ENCODE results near the gene CDC7. TPM values are rescaled to one million over a fixed set of nuclear protein-coding genes. Genes with fewer than 3 reads are reported as not detected.
A peak's percentile ranks its signal among the peaks of the same experiment; 100 is the strongest.

The CDC7 gene
- total and polyA plus RNA-seq, 3 experiments from 2014 or later, result 3.3 to 28.3 (median 24.5) TPM

DNA sequence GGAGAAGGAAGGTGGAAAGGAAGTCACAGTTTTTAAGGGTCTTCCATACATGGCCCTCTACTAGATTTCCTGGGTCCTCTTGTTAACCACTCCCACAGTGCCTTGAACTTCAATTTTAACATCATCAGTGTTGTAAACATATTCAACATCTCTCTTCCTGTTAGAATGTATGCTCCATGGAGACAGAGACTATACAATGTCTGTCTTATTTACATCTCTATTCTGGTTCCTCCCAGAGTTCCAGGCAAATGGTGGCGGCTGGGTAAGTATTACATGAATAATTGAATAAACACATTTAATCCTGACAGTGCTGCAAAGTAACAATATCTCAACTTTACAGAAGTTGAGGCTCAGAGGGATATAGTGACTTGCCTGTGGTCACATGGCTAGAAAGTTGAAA lies 40.3 kb downstream of the CDC7 start:
- H3K4me1 Mint-ChIP-seq, result peaks cover 57 to 78% (median 57%) of the 10 kb centered on the region in 3 donors
- peak overlapping the region in 5 of 8 donors; percentile 2 to 82 (median 74) for H3K27ac Mint-ChIP-seq
- no peaks in the 10 kb centered on the region for H3K27me3 Mint-ChIP-seq
- H3K4me3 Mint-ChIP-seq, result peak overlapping the region in 5 of 7 donors; percentile 5 to 56 (median 34)
- H3K4me3 ChIP-seq (ENCODE audit: low read length), result no peak overlapping the region
- H3K36me3 Mint-ChIP-seq, result peaks cover 0 to 27% (median 2%) of the 10 kb centered on the region in 3 donors
- ChIA-PET POLR2A (no interaction called here), CTCF (interaction anchor here (1.7 kb wide), 1 partner anchor 11 kb away, joined by 4 read pairs; no protein-coding TSS in a partner anchor)
- no peaks in the 10 kb centered on the region for H3K36me3 ChIP-seq (ENCODE audit: insufficient read depth, low read length)
- no peak overlapping the region for H3K27ac ChIP-seq (ENCODE audit: low read depth, low read length)
- H3K27me3 ChIP-seq (ENCODE audit: insufficient read depth, low read length, poor library complexity, severe bottlenecking), result no peaks in the 10 kb centered on the region
- peaks cover 20% of the 10 kb centered on the region for H3K4me1 ChIP-seq (ENCODE audit: insufficient read depth, low read length)
- peaks cover 0 to 28% (median 7%) of the 10 kb centered on the region in 5 donors for H3K9me3 Mint-ChIP-seq
- no peak for DNase-seq
- no peaks in the 10 kb centered on the region for H3K9me3 ChIP-seq (ENCODE audit: low read length)

DNA sequence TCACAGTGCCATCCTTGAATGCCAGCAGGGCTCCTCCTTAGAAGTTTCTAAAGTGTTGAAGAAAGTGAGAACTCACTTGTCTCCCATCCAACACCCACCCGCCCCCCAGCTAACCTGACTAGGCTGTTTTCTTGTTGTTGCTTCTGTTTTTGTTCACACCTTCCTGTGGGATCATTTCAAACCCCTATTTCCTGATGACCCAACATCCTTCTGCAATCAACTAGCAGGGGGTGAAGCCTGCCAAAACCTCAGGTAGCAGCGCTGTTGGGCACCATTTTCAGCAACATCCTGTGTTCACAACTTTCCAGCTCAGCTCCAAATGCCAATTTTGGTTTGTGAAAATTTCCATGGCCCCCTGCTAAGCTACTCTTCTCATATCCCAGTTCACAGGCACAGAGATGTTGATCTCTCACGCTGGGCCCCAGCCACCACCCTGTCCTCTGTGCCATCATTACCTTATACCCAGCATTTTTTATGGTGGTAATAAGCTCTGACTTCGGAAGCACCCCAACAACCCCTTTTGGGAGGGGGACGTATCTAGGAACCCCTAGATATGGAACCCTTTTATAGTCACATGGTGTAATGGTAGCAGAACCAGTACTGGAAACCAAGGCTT lies 41.4 kb downstream of the CDC7 start:
- Mint-ChIP-seq H3K27me3 (no peaks in the 10 kb centered on the region), H3K27ac (peak overlapping the region in 6 of 8 donors; percentile 43 to 85 (median 65)), H3K9me3 (peaks cover 0 to 28% (median 7%) of the 10 kb centered on the region in 5 donors), H3K4me3 (peak overlapping the region in 6 of 7 donors; percentile 12 to 71 (median 50)), H3K36me3 (peaks cover 0 to 27% (median 2%) of the 10 kb centered on the region in 3 donors), H3K4me1 (peaks cover 61 to 83% (median 62%) of the 10 kb centered on the region in 3 donors)
- Histone ChIP-seq H3K27me3 (ENCODE audit: insufficient read depth, low read length, poor library complexity, severe bottlenecking) (no peaks in the 10 kb centered on the region), H3K9me3 (ENCODE audit: low read length) (no peaks in the 10 kb centered on the region), H3K27ac (ENCODE audit: low read depth, low read length) (no peak overlapping the region), H3K4me1 (ENCODE audit: insufficient read depth, low read length) (peaks cover 24% of the 10 kb centered on the region), H3K36me3 (ENCODE audit: insufficient read depth, low read length) (no peaks in the 10 kb centered on the region), H3K4me3 (ENCODE audit: low read length) (no peak overlapping the region)
- ChIA-PET CTCF (interaction anchor here (0.6 to 1.7 kb wide), 2 partner anchors 12 to 30 kb away, joined by 3 to 4 read pairs; no protein-coding TSS in a partner anchor), POLR2A (interaction anchor here (0.5 to 0.7 kb wide), 3 partner anchors 12 to 24 kb away, joined by 3 read pairs; no protein-coding TSS in a partner anchor)
- no peak for DNase-seq

DNA sequence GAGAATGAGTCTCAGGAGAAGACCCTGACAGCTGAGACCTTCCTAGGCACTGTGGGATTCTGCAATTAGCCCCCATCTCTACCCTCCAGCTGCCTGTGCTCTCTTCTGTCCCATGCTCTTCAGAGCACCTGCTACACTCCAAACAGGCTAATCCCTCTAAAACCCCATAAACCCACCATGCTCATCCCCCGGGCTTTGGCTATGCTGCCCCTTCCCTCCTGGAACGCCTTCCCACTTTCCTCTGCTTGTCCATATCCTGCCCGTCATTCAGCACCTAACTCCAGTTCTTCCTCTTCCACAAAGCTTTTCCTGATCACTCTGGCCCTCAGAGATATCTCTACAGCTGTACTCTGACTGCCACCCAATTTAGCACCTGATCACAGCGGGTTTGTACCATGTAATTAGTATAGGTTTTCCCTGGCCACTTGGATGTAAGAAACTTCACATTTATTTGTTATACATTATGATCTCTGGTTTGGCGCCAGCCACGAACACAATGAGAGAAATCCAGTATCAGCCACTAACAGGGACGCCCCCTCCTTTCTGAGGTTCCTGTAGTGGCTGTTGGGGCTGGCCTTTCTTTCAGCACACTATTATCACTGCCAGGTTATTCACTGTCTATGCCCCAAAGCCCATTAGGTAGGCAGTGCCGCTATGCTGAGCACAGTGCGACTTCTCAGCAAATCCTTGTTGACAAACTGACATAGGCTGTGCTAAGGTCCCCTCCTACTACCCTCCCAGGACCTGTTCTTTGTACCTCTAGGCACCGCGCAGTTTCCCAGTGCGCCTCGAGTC lies 45.1 kb downstream of the CDC7 start:
- Mint-ChIP-seq H3K27me3 (no peaks in the 10 kb centered on the region), H3K4me3 (peak overlapping the region in 1 of 7 donors; percentile 54), H3K36me3 (peaks cover 0 to 32% (median 3%) of the 10 kb centered on the region in 3 donors), H3K27ac (peak overlapping the region in 6 of 8 donors; percentile 10 to 96 (median 68)), H3K9me3 (peaks cover 3 to 25% (median 11%) of the 10 kb centered on the region in 5 donors), H3K4me1 (peaks cover 75 to 91% (median 75%) of the 10 kb centered on the region in 3 donors)
- Histone ChIP-seq H3K4me1 (ENCODE audit: insufficient read depth, low read length) (peaks cover 55% of the 10 kb centered on the region), H3K9me3 (ENCODE audit: low read length) (no peaks in the 10 kb centered on the region), H3K36me3 (ENCODE audit: insufficient read depth, low read length) (no peaks in the 10 kb centered on the region), H3K27me3 (ENCODE audit: insufficient read depth, low read length, poor library complexity, severe bottlenecking) (no peaks in the 10 kb centered on the region), H3K4me3 (ENCODE audit: low read length) (no peak overlapping the region), H3K27ac (ENCODE audit: low read depth, low read length) (no peak overlapping the region)
- POLR2A ChIA-PET, result no interaction called here
- CTCF ChIA-PET, result interaction anchor here (1.0 kb wide), 1 partner anchor 32 kb away, joined by 3 read pairs; no protein-coding TSS in a partner anchor
- DNase-seq, result no peak

DNA sequence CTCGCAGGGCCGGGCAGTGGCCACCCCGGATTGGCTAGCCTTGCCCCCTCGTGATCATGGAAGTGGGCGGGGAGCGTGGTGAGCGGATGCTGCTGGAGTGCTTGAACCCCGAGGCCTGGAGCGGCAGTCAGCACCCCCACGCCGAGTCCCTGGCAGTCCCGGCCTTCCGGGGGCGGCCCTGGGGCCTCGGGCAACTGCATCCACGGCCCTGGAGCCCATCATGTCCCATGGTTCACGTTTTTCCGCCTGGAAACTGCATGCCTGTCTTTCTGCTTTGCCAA lies 45.6 kb downstream of the CDC7 start:
- H3K27me3 Mint-ChIP-seq, result no peaks in the 10 kb centered on the region
- no peak for DNase-seq
- no peaks in the 10 kb centered on the region for H3K9me3 ChIP-seq (ENCODE audit: low read length)
- H3K9me3 Mint-ChIP-seq, result peaks cover 7 to 22% (median 10%) of the 10 kb centered on the region in 5 donors
- no peak overlapping the region for H3K4me3 Mint-ChIP-seq
- H3K27ac ChIP-seq (ENCODE audit: low read depth, low read length), result no peak overlapping the region
- H3K27me3 ChIP-seq (ENCODE audit: insufficient read depth, low read length, poor library complexity, severe bottlenecking), result no peaks in the 10 kb centered on the region
- H3K27ac Mint-ChIP-seq, result no peak overlapping the region
- peaks cover 0 to 27% (median 3%) of the 10 kb centered on the region in 3 donors for H3K36me3 Mint-ChIP-seq
- no peak overlapping the region for H3K4me3 ChIP-seq (ENCODE audit: low read length)
- H3K4me1 Mint-ChIP-seq, result peaks cover 75 to 91% (median 75%) of the 10 kb centered on the region in 3 donors
- H3K36me3 ChIP-seq (ENCODE audit: insufficient read depth, low read length), result no peaks in the 10 kb centered on the region
- peaks cover 55% of the 10 kb centered on the region for H3K4me1 ChIP-seq (ENCODE audit: insufficient read depth, low read length)
- CTCF ChIA-PET, result no interaction called here
- POLR2A ChIA-PET, result no interaction called here

DNA sequence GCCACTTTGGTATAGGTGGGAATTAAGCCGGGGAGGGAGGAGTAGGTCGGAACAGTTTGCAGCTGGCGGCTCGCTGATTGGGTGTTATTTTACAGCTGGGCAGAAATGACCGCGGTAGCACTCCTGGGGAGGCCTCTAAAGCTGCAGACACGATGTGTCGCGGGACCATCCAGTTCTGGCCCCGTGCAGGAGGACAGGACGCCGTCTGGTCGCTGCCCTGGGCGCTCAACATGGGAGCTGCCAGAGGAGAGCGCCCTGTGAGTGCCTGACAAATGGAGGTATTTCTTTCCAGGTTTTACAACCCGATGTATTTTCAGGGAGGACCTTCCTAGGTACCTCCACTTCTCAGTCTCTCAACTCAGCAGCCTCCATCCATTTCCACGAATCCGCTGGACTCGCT lies 46.2 kb downstream of the CDC7 start:
- Histone ChIP-seq H3K27me3 (ENCODE audit: insufficient read depth, low read length, poor library complexity, severe bottlenecking) (no peaks in the 10 kb centered on the region), H3K36me3 (ENCODE audit: insufficient read depth, low read length) (no peaks in the 10 kb centered on the region), H3K4me1 (ENCODE audit: insufficient read depth, low read length) (peaks cover 55% of the 10 kb centered on the region), H3K9me3 (ENCODE audit: low read length) (no peaks in the 10 kb centered on the region), H3K27ac (ENCODE audit: low read depth, low read length) (no peak overlapping the region), H3K4me3 (ENCODE audit: low read length) (no peak overlapping the region)
- peaks cover 75 to 91% (median 75%) of the 10 kb centered on the region in 3 donors for H3K4me1 Mint-ChIP-seq
- no peak for DNase-seq
- H3K27ac Mint-ChIP-seq, result peak overlapping the region in 6 of 8 donors; percentile 84 to 99 (median 94)
- ChIA-PET CTCF (no interaction called here), POLR2A (no interaction called here)
- H3K9me3 Mint-ChIP-seq, result peaks cover 2 to 15% (median 8%) of the 10 kb centered on the region in 5 donors
- peaks cover 0 to 20% (median 3%) of the 10 kb centered on the region in 3 donors for H3K36me3 Mint-ChIP-seq
- peak overlapping the region in 2 of 7 donors; percentile 73 to 87 for H3K4me3 Mint-ChIP-seq
- H3K27me3 Mint-ChIP-seq, result no peaks in the 10 kb centered on the region

DNA sequence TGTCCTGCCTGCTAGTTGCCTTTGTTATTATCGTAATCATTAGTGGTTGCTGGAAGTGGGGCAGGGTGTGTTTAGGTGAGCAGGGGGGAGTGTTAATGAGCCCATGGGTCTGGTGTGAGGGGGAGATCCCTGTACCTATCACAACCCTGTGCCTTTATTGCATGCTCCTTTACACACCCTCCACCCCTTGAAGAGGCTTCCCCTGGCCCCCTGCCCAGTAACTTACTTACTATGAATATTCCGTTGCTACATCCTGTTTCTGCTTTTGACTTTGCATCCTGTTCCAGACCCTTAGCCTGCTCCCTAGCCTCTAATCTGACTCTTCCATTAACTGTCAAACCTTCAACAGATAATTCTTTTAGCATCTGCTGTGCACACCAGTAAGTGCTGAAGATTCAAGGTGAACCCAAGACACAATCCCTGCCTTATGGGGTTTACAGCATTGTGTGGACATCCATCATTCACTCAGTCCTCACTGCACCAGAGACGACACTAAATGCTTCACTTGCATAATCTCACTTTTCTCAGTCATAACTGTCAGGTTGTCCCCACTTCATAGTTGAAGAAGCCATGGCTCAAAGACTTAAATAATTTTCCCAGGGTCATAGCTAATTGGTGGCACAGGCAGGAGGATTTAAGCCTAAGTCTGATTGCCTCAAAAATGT lies 47.9 kb downstream of the CDC7 start:
- DNase-seq, result peak in 3 of 5 donors; percentile 6 to 62 (median 33)
- H3K27me3 ChIP-seq (ENCODE audit: insufficient read depth, low read length, poor library complexity, severe bottlenecking), result no peaks in the 10 kb centered on the region
- ChIA-PET POLR2A (interaction anchor here (1.1 kb wide), 1 partner anchor 9 kb away, joined by 4 read pairs; no protein-coding TSS in a partner anchor), CTCF (no interaction called here)
- Mint-ChIP-seq H3K4me3 (peak overlapping the region; percentile 52 to 87 (median 73)), H3K27me3 (no peaks in the 10 kb centered on the region), H3K4me1 (peaks cover 79 to 93% (median 81%) of the 10 kb centered on the region in 3 donors), H3K9me3 (peaks cover 0 to 10% (median 6%) of the 10 kb centered on the region in 5 donors), H3K36me3 (peaks cover 0 to 13% (median 3%) of the 10 kb centered on the region in 3 donors), H3K27ac (peak overlapping the region; percentile 89 to 99 (median 94))
- no peaks in the 10 kb centered on the region for H3K9me3 ChIP-seq (ENCODE audit: low read length)
- peak overlapping the region; percentile 31 for H3K4me3 ChIP-seq (ENCODE audit: low read length)
- peak overlapping the region; percentile 48 for H3K27ac ChIP-seq (ENCODE audit: low read depth, low read length)
- no peaks in the 10 kb centered on the region for H3K36me3 ChIP-seq (ENCODE audit: insufficient read depth, low read length)
- H3K4me1 ChIP-seq (ENCODE audit: insufficient read depth, low read length), result peaks cover 63% of the 10 kb centered on the region

DNA sequence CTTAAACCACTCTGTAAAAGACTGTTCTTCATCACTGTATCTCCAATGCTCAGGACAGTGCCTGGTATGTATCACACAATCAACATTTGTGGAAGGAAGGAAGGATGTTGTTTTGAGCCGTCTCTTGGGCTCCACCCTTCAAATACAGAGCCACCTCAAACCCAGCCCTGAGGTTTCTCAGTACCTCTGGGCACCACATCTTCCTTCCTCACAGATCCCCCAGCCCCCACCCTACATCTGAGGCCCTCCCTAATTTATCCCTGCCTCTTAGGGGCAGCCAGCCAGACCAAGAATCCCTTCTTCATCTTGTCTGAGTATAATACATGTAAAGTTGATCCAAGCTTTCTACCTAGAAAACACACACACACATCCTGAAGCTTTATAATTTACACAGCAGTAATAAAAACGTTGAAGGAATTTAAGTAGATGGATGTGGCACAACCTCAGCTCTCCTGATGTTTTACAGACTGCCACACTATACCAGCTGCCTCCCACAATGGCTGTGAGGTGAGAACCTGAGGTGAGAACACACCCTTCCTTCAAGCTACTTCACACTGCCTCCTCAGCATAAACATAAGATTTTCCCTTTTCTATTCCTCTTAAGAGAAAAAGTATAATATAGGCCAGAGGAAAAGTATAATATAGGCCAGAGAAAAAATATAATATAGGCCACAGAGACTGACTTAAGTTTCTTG lies 48.5 kb downstream of the CDC7 start:
- peak overlapping the region; percentile 52 to 87 (median 73) for H3K4me3 Mint-ChIP-seq
- Histone ChIP-seq H3K4me1 (ENCODE audit: insufficient read depth, low read length) (peaks cover 70% of the 10 kb centered on the region), H3K9me3 (ENCODE audit: low read length) (no peaks in the 10 kb centered on the region), H3K4me3 (ENCODE audit: low read length) (peak overlapping the region; percentile 31), H3K27me3 (ENCODE audit: insufficient read depth, low read length, poor library complexity, severe bottlenecking) (no peaks in the 10 kb centered on the region), H3K36me3 (ENCODE audit: insufficient read depth, low read length) (no peaks in the 10 kb centered on the region), H3K27ac (ENCODE audit: low read depth, low read length) (peak overlapping the region; percentile 48)
- peaks cover 0 to 10% (median 6%) of the 10 kb centered on the region in 5 donors for H3K9me3 Mint-ChIP-seq
- peaks cover 84 to 95% (median 86%) of the 10 kb centered on the region in 3 donors for H3K4me1 Mint-ChIP-seq
- H3K27me3 Mint-ChIP-seq, result no peaks in the 10 kb centered on the region
- POLR2A ChIA-PET, result interaction anchor here (1.1 to 1.3 kb wide), 2 partner anchors 10 to 11 kb away, joined by 3 to 4 read pairs; no protein-coding TSS in a partner anchor
- peak in 4 of 5 donors; percentile 23 to 66 (median 46) for DNase-seq
- peak overlapping the region; percentile 89 to 99 (median 94) for H3K27ac Mint-ChIP-seq
- peaks cover 0 to 18% (median 3%) of the 10 kb centered on the region in 3 donors for H3K36me3 Mint-ChIP-seq
- CTCF ChIA-PET, result no interaction called here
